WTC11 (cell line): ENCODE measurements around the gene PSG3.
"Not testable (repeated sequence)": the region's sequence is repeated elsewhere in the genome, so short reads cannot be mapped to it uniquely, and the experiment has no call there.

ENCODE experiments used
- ETV6 ChIP-seq: sonication (generic); formaldehyde crosslinking; IDR thresholded peaks from 2 replicates; pipeline ENCODE4 v1.8.1; 2022; ENCODE audit warnings: mild to moderate bottlenecking, missing genetic modification reagents
- IRF1 ChIP-seq: sonication (generic); formaldehyde crosslinking; IDR thresholded peaks from 2 replicates; pipeline ENCODE4 v1.8.0; 2023; ENCODE audit warnings: missing genetic modification reagents

DNA sequence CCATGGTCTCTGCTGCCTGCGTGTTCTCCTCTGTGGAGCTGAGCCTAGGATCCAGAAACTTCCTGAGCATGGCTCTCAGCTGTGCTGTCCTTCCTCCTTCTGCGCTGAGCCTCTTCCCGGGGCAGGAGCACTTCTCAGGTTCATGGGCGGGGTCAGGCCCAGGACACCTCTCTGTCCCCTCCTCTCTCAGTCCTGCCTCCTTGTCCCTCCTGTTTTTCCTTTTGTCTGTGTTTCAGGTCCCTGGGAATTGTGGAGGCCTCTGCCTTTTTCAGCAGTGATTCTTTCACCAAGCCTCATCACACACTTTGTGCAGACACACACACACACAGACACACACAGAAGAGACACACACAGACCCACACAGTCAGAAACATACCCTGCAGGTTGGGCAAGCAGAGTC lies at the start of gene PSG3:
- not testable (repeated sequence) for TF ChIP-seq ETV6; IRF1 (CRISPR knock-in tag)
